Neural cell (in vitro differentiated cells): ENCODE data around the gene STAC. TPM values are rescaled to one million over a fixed set of nuclear protein-coding genes. Genes with fewer than 3 reads are reported as not detected.

Experiments
- H2AFZ ChIP-seq: fragments of 200-600, 300-800 bp; sonication (generic), shearing (Covaris generic); 2 replicates; pipeline ENCODE4 v1.6.0; 2014; ENCODE audit warnings: low read depth, mild to moderate bottlenecking, antibody characterized with exemption, low read length, moderate library complexity
- H3F3A ChIP-seq: fragments of 200-600 bp; shearing (Covaris generic); 2 replicates; pipeline ENCODE4 v1.6.1; 2016; ENCODE audit warnings: mild to moderate bottlenecking, moderate library complexity, mixed read lengths, antibody characterized with exemption, low read length; ENCODE audit not compliant: insufficient read depth, poor library complexity, severe bottlenecking
- H3K27ac ChIP-seq: fragments of 200-600, 300-800 bp; sonication (generic), shearing (Covaris generic); 2 replicates; pipeline ENCODE4 v1.5.1; 2014; ENCODE audit warnings: mild to moderate bottlenecking, low read length, moderate library complexity
- H3K27me3 ChIP-seq: fragments of 300-800, 200-600 bp; sonication (generic), shearing (Covaris generic); 2 replicates; pipeline ENCODE4 v1.6.0; 2014; ENCODE audit warnings: mild to moderate bottlenecking, low read depth, low read length, moderate library complexity; ENCODE audit not compliant: insufficient read depth
- H3K36me3 ChIP-seq: fragments of 300-800, 200-600 bp; sonication (generic), shearing (Covaris generic); 2 replicates; pipeline ENCODE4 v1.5.1; 2014; ENCODE audit warnings: mild to moderate bottlenecking, antibody characterized with exemption, low read length, moderate library complexity; ENCODE audit not compliant: insufficient read depth
- H3K4me2 ChIP-seq: fragments of 300-800, 200-600 bp; sonication (generic), shearing (Covaris generic); 2 replicates; pipeline ENCODE4 v1.6.0; 2014; ENCODE audit warnings: mild to moderate bottlenecking, low read length
- H3K4me3 ChIP-seq: fragments of 300-800, 200-600 bp; sonication (generic), shearing (Covaris generic); 2 replicates; pipeline ENCODE4 v1.5.1; 2014; ENCODE audit warnings: mild to moderate bottlenecking, low read length, moderate library complexity
- H3K79me2 ChIP-seq: fragments of 200-600 bp; shearing (Covaris generic); replicated peaks from 2 replicates; pipeline ENCODE4 v1.6.0; 2014; ENCODE audit warnings: mild to moderate bottlenecking, low read length, moderate library complexity; ENCODE audit not compliant: insufficient read depth
- H3K9ac ChIP-seq: fragments of 300-800, 200-600 bp; sonication (generic), shearing (Covaris generic); 2 replicates; pipeline ENCODE4 v1.6.1; 2016; ENCODE audit warnings: mild to moderate bottlenecking, low read length, mixed read lengths
- H3K9me2 ChIP-seq: fragments of 200-600 bp; shearing (Covaris generic); 2 replicates; pipeline ENCODE4 v1.6.1; 2016; ENCODE audit warnings: mild to moderate bottlenecking, low read length, mixed read lengths; ENCODE audit not compliant: insufficient read depth
- H3K9me3 ChIP-seq: fragments of 200-600, 300-800 bp; sonication (generic), shearing (Covaris generic); 2 replicates; pipeline ENCODE4 v1.6.1; 2016; ENCODE audit warnings: mild to moderate bottlenecking, mixed run types, low read length, moderate library complexity, mixed read lengths
- H4K20me1 ChIP-seq: fragments of 200-600 bp; shearing (Covaris generic); 2 replicates; pipeline ENCODE4 v1.6.1; 2016; ENCODE audit warnings: mild to moderate bottlenecking, mixed run types; ENCODE audit not compliant: insufficient read depth
- CTCF ChIP-seq: fragments of 450-650 bp; IDR thresholded peaks from 2 replicates; pipeline ENCODE4 v1.5.1; 2014; ENCODE audit warnings: antibody characterized with exemption, mild to moderate bottlenecking, moderate library complexity; ENCODE audit not compliant: poor library complexity, severe bottlenecking
- EP300 ChIP-seq: fragments of 450-650 bp; conservative IDR thresholded peaks from 2 replicates; pipeline ENCODE4 v1.6.1; 2014; ENCODE audit warnings: antibody characterized with exemption, mild to moderate bottlenecking, moderate library complexity; ENCODE audit not compliant: poor library complexity, severe bottlenecking
- EZH2 ChIP-seq: fragments of 200-600, 300-800 bp; shearing (Covaris generic), sonication (generic); IDR thresholded peaks from 2 replicates; pipeline ENCODE4 v1.6.1; 2014; ENCODE audit warnings: antibody characterized with exemption, low read length, borderline replicate concordance, mild to moderate bottlenecking; ENCODE audit not compliant: insufficient read depth, poor library complexity, severe bottlenecking
- MXI1 ChIP-seq: fragments of 450-650 bp; conservative IDR thresholded peaks from 2 replicates; pipeline ENCODE4 v1.6.1; 2014; ENCODE audit warnings: antibody characterized with exemption, mild to moderate bottlenecking; ENCODE audit not compliant: poor library complexity, severe bottlenecking
- POLR2AphosphoS5 ChIP-seq: IDR thresholded peaks from 2 replicates; pipeline ENCODE4 v1.6.1; 2012
- RAD21 ChIP-seq: fragments of 450-650 bp; conservative IDR thresholded peaks from 2 replicates; pipeline ENCODE4 v1.6.1; 2014; ENCODE audit warnings: antibody characterized with exemption, mild to moderate bottlenecking, moderate library complexity
- REST ChIP-seq: IDR thresholded peaks from 2 replicates; pipeline ENCODE4 v1.6.1; 2012; ENCODE audit warnings: borderline replicate concordance
- SMC3 ChIP-seq: fragments of 450-650 bp; conservative IDR thresholded peaks from 2 replicates; pipeline ENCODE4 v1.6.1; 2014; ENCODE audit warnings: antibody characterized with exemption, mild to moderate bottlenecking, moderate library complexity; ENCODE audit not compliant: poor library complexity
- TAF1 ChIP-seq: IDR thresholded peaks from 2 replicates; pipeline ENCODE4 v1.6.1; 2012; ENCODE audit warnings: low read depth
- polyA plus RNA-seq: library from polyadenylated mRNA; depleted of rRNA; stranded (reverse); fragments of >200 nt; gene quantifications from 2 replicates; pipeline ENCODE4 v1.2.3, GENCODE V29; 2014

STAC gene
- polyA plus RNA-seq, 1 donor from 2014 or later: 4.5 TPM

GRCh38 chr3:36405190-36405589 lies 24.9 kb downstream of the STAC start:
- Histone ChIP-seq H3K4me2 (no peak overlapping the region), H3K27ac (no peak overlapping the region), H3K9ac (no peak overlapping the region), H3K27me3 (no peaks in the 10 kb centered on the region), H3K79me2 (no peaks in the 10 kb centered on the region), H3F3A (no peaks in the 10 kb centered on the region), H3K9me3 (no peaks in the 10 kb centered on the region), H3K9me2 (no peaks in the 10 kb centered on the region), H4K20me1 (no peaks in the 10 kb centered on the region), H3K4me3 (no peak overlapping the region), H3K36me3 (no peaks in the 10 kb centered on the region), H2AFZ (no peak overlapping the region)
- TF ChIP-seq SMC3: no peak
- no peak for TF ChIP-seq TAF1
- TF ChIP-seq EP300: no peak

GRCh38 chr3:36408146-36408545 lies 27.8 kb downstream of the STAC start:
- TF ChIP-seq REST (no peak), SMC3 (no peak), POLR2AphosphoS5 (no peak), RAD21 (no peak), TAF1 (no peak), CTCF (no peak), EZH2 (no peak), MXI1 (no peak), EP300 (no peak)
- H3K9me2 ChIP-seq: no peaks in the 10 kb centered on the region
- H3K9me3 ChIP-seq: no peaks in the 10 kb centered on the region
- no peak overlapping the region for H3K9ac ChIP-seq
- H3K4me2 ChIP-seq: no peak overlapping the region
- no peaks in the 10 kb centered on the region for H3K36me3 ChIP-seq
- no peaks in the 10 kb centered on the region for H3K27me3 ChIP-seq
- no peaks in the 10 kb centered on the region for H4K20me1 ChIP-seq
- no peak overlapping the region for H3K27ac ChIP-seq
- no peak overlapping the region for H2AFZ ChIP-seq
- H3K4me3 ChIP-seq: no peak overlapping the region
- no peaks in the 10 kb centered on the region for H3K79me2 ChIP-seq
- no peaks in the 10 kb centered on the region for H3F3A ChIP-seq

GRCh38 chr3:36409862-36410261 lies 29.6 kb downstream of the STAC start:
- Histone ChIP-seq H3K79me2 (no peaks in the 10 kb centered on the region), H3F3A (no peaks in the 10 kb centered on the region), H2AFZ (no peak overlapping the region), H3K4me3 (peak overlapping the region; percentile 11), H3K9me3 (no peaks in the 10 kb centered on the region), H3K4me2 (no peak overlapping the region), H3K9me2 (no peaks in the 10 kb centered on the region), H3K9ac (peak overlapping the region; percentile 10), H4K20me1 (no peaks in the 10 kb centered on the region), H3K27ac (peak overlapping the region; percentile 72), H3K36me3 (no peaks in the 10 kb centered on the region), H3K27me3 (no peaks in the 10 kb centered on the region)
- TF ChIP-seq EZH2 (no peak), EP300 (peak; percentile 76), REST (peak; percentile 44), POLR2AphosphoS5 (peak; percentile 54), MXI1 (no peak)
